Gastroesophageal sphincter (tissue), 4 donors: ENCODE data around the gene AKAP9. TPM values are rescaled to one million over a fixed set of nuclear protein-coding genes. Genes with fewer than 3 reads are reported as not detected.

ENCODE experiments used
- ATAC-seq: fragments of 150-250 bp; one replicate; pipeline ENCODE4 v1.9.1; 2016; ENCODE audit warnings: mild to moderate bottlenecking, moderate library complexity
- H3K27ac ChIP-seq, 4 donors: fragments of 200-600 bp; sonication (generic) in 3 of 4; 1 replicate in 3 of 4; 2 replicates in 1 of 4; pipeline ENCODE4 v1.5.1; 2016 to 2019
- H3K27me3 ChIP-seq: fragments of 200-600 bp; sonication (generic); one replicate; pipeline ENCODE4 v1.5.1; 2019
- H3K36me3 ChIP-seq, 2 donors: fragments of 200-600 bp; sonication (generic); one replicate each; pipeline ENCODE4 v1.5.1; 2019; ENCODE audit warnings: control low read depth in 1 of 2
- H3K4me1 ChIP-seq, 3 donors: fragments of 200-600 bp; sonication (generic); 1 replicate in 2 of 3; 2 replicates in 1 of 3; pipeline ENCODE4 v1.5.1; 2016 to 2019; ENCODE audit warnings: control low read depth in 2 of 3
- H3K4me3 ChIP-seq, 2 donors: fragments of 200-600 bp; sonication (generic); one replicate each; pipeline ENCODE4 v1.5.1; 2019; ENCODE audit warnings: mild to moderate bottlenecking in 1 of 2, moderate library complexity in 1 of 2
- H3K9me3 ChIP-seq, 3 donors: fragments of 200-600 bp; sonication (generic); one replicate each; pipeline ENCODE4 v1.5.1; 2017 to 2019; ENCODE audit warnings: control low read depth in 2 of 3
- EP300 ChIP-seq: sonication (generic); formaldehyde crosslinking; IDR thresholded peaks from one replicate; pipeline ENCODE4 v1.6.1; 2017; ENCODE audit warnings: antibody characterized with exemption, mild to moderate bottlenecking
- POLR2A ChIP-seq, 2 donors: fragments of 450-650 bp; IDR thresholded peaks; one replicate each; pipeline ENCODE4 v1.6.1; 2017; ENCODE audit warnings: antibody characterized with exemption in 2 of 2, mild to moderate bottlenecking in 2 of 2, moderate library complexity in 1 of 2
- POLR2AphosphoS5 ChIP-seq: sonication (generic); formaldehyde crosslinking; IDR thresholded peaks from one replicate; pipeline ENCODE4 v1.6.1; 2017; ENCODE audit warnings: antibody characterized with exemption
- WGBS, 2 donors: methylation state at CpG; one replicate each; pipeline ENCODE4 v1.1.5; 2018; ENCODE audit warnings: low coverage in 1 of 2; 5-methylcytosine and 5-hydroxymethylcytosine counted together
- total RNA-seq, 4 donors: library from RNA; depleted of rRNA; stranded (reverse); fragments of >200 nt; gene quantifications; one replicate each; pipeline ENCODE4 v1.1.0, GENCODE V29; 2016
- TF ChIP-seq, protein P1 (sequence below), 4 experiments: fragments of 200-600 bp in 2 of 4; fragments of 450-650 bp in 2 of 4; sonication (generic) in 1 of 4; IDR thresholded peaks; one replicate each; pipeline ENCODE4 v1.5.1; 2017 to 2019; ENCODE audit warnings: antibody characterized with exemption in 4 of 4, mild to moderate bottlenecking in 2 of 4, moderate library complexity in 2 of 4

Gene AKAP9
- total RNA-seq, 4 donors from 2014 or later, result 38.5 to 99.0 (median 50.8) TPM

DNA sequence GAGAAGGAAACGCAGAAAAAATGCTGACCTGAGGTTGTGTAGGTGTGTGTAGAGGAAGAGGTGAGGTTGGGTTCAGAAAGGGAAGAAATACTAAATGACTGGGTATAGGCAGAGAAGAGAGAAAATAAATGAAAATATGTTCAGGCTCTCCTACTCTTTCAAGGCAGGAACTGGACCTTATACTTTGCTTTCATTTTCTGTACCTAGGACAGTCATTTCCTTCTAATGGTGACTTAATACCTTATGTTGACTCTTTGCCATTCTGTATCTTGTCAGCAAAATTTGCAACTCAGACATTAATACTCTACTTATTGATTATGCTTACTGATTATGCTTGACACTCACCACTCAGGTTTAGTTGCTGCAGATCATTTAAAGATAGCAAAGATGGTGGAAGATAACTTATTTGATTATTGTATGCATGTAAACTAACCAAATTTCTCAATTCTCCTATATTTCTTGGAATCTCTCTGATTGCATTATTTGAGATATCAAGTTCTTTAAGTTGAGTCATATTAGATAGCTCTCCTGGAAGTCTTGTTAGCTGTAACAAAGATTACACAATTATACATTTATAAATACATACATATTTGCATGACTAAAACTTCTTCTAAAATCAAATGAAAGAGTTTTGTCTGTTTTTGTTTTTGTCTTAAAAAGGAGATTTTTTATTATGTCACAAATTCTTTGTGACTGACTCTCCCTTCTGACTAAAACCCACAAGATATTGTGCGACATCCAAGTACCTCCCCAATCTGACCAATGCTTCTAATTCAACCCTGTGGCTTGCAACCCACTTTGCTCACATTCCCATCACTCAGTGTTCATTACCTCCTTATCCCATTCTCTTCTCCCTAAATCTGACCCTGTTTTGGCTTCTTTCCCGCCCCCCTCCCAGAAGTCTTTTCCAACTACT lies 218.3 kb downstream of the AKAP9 start:
- no peak for ATAC-seq
- H3K27me3 ChIP-seq, result no peaks in the 10 kb centered on the region
- WGBS, 2 donors, result 87 to 88% methylated on average over 2 to 3 of the region's 3 CpGs
- no peak overlapping the region for H3K4me3 ChIP-seq
- H3K4me1 ChIP-seq, result no peaks in the 10 kb centered on the region
- H3K36me3 ChIP-seq, result no peaks in the 10 kb centered on the region
- H3K9me3 ChIP-seq, result no peaks in the 10 kb centered on the region
- no peak overlapping the region for H3K27ac ChIP-seq
- TF ChIP-seq, protein P1, sequence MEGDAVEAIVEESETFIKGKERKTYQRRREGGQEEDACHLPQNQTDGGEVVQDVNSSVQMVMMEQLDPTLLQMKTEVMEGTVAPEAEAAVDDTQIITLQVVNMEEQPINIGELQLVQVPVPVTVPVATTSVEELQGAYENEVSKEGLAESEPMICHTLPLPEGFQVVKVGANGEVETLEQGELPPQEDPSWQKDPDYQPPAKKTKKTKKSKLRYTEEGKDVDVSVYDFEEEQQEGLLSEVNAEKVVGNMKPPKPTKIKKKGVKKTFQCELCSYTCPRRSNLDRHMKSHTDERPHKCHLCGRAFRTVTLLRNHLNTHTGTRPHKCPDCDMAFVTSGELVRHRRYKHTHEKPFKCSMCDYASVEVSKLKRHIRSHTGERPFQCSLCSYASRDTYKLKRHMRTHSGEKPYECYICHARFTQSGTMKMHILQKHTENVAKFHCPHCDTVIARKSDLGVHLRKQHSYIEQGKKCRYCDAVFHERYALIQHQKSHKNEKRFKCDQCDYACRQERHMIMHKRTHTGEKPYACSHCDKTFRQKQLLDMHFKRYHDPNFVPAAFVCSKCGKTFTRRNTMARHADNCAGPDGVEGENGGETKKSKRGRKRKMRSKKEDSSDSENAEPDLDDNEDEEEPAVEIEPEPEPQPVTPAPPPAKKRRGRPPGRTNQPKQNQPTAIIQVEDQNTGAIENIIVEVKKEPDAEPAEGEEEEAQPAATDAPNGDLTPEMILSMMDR (IDR thresholded peaks at IDR 0.05), result no peak
- no peak for TF ChIP-seq POLR2AphosphoS5
- no peak for TF ChIP-seq EP300
- no peak for TF ChIP-seq POLR2A (IDR thresholded peaks at IDR 0.05)

Other genes starting within 250 kb of the AKAP9 start
- gene MTERF1, start 60.2 kb upstream of the AKAP9 start, total RNA-seq, result 10 to 100 TPM in 1 of 4 donors, 1 to 10 TPM in 3; 4.4 to 12.5 (median 7.1) TPM
- gene CYP51A1, start 193.6 kb downstream of the AKAP9 start, total RNA-seq, result 10 to 100 TPM; 27.7 to 48.3 (median 37.9) TPM
- gene LRRD1, start 238.3 kb downstream of the AKAP9 start, total RNA-seq, result under 1 TPM in 2 of 4 donors, not detected in 2; 0.13 to 0.23 TPM